DMS53 (cell line): ENCODE data around the gene G3BP1.
"Not testable (repeated sequence)": the region's sequence is repeated elsewhere in the genome, so short reads cannot be mapped to it uniquely, and the experiment has no call there.

Source experiments
- DNase-seq: peaks from one replicate; lab custom pipeline; 2025; lab: John Stamatoyannopoulos, UW

G3BP1 gene

DNA sequence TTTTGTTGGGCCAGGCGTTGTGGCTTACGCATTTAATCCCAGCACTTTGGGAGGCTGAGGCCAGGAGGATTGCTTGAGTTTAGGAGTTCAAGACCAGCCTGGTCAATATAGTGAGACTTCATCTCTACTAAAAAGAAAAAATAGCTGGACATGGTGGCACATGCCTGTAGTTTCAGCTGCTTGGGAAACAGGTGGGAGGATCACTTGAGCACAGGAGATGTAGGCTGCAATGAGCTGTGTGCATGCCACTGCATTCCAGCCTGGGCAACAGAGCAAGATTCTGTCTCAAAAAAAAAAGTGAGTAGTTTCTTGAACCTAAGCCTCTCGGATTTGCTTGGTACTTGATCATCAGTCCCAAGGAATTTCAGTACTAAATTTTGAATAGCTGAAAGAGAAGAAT is 26.9 kb downstream of the G3BP1 start:
- no peak for DNase-seq

DNA sequence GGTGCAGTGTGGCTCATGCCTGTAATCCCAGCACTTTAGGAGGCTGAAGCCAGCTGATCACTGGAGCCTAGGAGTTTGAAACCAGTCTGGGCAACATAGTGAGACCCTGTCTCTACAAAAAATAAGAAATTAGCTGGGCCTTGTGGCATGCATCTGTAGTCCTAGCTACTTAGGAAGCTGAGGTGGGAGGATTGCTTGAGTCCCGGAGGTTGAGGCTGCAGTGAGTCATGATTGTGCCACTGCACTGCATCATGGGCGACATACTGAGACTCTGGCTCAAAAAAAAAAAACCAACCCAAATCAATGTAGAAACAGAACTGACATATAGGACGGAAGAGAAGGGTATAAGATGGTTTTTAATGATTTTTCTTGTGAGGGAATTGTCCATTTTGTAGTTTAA is 27.7 kb downstream of the G3BP1 start:
- DNase-seq = no peak

DNA sequence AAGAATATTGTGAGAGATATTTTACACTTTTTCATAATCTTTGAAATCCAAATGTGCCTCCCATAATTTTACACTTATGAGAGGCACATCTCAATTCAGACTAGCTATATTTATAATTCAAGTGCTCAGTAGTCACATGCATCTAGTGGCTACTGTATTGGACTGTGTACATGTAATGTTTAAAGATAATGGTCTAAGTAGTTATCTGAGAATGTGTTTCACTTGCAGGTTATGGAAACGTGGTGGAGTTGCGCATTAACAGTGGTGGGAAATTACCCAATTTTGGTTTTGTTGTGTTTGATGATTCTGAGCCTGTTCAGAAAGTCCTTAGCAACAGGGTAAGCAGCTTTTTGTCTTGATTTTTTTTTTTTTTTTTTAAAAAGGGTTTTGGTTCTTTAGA is 28.8 kb downstream of the G3BP1 start:
- DNase-seq = no peak

DNA sequence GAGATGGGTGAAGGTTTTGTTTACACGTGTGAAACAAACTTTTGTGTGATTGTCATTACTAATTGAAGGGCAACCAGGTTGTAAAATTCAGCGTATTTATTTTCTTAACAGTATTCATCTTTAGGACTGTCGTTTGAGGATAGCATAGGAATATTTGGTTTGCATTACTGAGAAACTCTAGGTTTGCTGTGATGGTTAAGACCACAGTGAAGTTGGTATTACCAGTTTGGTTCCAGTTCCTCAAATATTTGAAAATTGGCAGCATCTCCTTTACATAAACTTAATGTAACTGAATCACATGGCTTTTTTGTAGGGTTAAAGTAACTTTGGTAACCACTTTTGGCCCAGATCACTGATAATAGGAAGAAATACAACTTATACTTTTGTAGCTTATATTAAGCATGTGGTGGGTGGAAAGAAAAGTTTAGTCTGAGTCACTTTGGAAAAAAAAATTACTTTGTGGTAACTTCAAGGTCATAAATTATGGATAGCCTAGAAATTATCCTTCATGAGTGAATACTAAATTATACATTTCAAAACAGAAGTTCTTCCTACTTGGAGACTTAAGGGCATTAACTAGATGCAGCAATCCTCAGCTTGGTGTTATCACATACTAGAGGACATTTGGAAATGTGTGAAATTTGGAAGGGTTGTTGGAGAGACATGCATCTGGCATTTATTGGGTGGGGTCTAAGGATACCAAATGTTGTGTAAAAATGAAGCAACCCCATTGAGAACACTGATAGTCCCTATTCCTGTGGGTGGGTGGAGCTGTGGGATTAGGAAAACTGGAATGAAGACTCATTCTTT is 33.9 kb downstream of the G3BP1 start:
- DNase-seq = no peak

DNA sequence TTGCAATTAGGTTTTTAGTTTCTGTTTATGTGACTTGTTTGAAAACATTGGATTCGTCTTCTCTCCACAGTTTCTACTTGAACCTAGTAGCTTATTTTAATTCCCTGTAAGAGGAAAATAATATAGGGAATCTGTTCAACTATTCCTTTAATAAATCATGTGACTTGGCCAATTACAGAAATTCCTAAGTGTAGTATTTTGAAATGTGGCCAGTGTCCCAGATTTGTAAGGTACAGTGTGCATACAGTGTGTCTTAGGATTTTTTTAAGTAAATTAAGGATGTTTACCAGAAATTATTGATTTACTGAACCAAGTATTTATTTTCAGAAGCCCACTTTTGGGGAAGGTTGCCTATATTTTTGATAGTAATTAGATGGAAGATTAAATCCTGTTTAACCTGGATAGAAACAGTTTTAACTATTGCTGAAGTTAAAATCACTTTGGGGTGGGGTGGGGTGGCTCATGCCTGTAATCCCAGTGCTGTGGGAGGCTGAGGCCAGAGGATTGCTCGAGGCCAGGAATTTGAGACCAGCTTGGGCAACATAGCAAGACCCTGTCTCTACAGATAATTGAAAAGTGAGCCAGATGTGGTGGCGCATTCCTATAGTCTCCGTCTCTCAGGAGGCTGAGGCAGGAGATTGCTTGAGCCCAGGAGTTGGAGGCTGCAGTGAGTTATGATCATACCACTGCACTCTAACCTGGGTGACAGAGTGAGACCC is 36.9 kb downstream of the G3BP1 start:
- DNase-seq = no peak

DNA sequence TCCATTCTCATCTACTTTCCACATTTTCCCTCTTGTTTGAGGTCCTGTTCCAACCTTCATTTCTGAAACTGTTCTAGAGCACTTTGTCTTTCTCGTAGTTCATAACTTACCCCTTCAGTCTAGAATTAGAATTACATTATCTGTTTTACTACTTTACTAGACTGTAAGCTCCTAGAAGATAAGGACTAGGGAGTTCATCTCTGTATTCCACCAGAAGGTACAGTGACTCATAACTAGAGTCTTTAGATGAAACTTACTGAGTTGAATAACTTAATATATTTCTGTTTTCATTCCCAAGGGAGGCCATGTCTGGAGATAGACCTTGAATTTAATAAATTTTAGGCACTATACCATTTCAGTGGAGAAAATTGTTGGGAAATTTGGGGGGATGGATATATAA is 38.7 kb downstream of the G3BP1 start:
- no peak for DNase-seq

DNA sequence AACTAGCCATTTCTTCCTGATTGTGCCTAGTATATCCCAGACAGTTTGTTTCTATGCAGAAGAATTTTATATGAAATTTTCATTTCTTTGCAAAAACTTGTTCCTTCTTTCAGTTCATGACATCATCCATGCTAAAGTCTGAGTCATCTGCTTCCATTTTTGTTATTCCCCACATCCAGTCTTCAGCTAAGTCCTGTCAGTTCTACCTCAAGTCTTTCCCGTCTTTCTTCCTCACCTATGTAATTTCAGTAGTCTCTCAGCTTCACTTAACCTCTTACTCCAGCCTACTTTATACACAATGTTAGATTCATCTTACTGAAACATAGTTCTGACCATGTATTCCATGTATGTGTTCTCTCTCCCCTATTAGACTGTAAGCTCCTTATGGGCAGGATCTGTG is 39.1 kb downstream of the G3BP1 start:
- no peak for DNase-seq

DNA sequence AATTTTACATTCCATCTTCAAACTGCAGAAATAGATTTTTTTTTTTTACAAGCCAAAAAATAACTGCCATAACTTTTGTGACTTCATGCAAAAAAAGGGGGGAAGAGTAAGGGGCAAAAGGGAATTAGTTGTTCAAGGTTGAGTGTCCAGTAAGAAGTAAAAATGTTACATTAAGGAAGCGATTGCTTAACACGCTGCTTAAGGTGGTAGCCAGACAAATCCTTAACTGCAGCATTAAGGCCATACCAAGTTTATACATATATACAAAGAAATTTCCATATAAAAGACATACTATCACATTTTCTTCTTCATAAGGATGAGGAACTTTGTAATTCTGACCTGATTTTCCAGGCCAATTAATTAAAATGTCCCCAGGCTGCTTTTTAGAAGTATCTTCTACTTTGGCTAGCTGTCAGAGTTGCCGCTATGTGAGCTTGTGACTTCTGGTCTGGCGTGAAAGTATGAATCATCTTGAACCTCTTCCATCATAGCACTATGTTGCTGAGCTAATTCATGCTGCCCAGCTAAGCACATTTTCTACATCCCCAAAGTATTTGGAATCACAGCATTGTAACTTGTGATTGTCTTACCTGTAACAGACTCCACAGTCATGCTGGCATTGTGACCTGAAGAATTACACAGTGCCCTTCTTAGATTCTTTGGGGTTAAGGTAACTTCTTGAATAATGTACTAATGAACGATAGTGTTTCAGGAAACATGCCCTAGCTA is 40.0 kb downstream of the G3BP1 start:
- no peak for DNase-seq

DNA sequence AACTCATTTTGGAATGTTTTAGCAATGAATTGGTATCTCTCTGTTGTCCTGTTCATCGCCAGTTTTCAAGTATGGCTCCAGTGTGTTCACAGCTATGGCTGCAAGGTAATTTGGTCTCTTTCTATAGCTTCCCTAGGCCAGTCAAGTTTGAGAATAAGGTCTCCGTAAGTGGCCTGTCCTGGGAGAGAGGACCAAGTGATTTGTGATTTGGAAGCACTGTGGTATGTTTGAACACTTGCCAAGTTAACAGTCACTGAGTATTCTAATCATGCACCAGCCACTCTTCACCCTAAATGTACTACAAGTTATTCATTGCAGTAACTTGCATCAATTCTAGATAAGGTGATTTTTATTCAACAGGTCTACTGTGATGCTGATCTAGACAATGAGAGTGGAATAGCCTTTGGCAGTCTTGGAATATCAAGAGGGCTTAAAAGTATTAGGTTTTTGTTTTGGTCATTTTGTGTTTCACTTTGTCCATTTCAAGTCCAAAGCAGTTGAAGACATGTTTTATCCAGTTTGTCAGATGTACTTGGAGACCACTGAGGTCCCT is 41.1 kb downstream of the G3BP1 start:
- DNase-seq = no peak

DNA sequence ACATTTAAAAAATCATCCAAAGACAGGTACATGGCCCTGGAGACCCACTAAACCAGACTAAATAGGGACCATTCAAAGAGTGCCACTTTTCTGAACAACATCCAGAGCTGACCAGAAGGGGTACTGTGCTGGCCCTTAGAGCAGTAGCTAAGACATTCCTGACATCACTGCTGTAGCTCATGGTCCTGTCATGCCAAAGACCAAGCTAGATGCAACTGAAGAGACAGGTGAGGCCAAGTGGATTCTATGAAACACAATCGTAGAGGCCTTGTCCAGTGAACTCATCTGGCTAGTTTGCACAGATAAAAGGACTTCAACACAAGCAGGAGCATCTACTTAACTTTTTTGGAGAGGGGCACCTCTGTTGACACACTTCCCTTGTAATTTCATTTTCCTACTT is 43.3 kb downstream of the G3BP1 start:
- DNase-seq = no peak

DNA sequence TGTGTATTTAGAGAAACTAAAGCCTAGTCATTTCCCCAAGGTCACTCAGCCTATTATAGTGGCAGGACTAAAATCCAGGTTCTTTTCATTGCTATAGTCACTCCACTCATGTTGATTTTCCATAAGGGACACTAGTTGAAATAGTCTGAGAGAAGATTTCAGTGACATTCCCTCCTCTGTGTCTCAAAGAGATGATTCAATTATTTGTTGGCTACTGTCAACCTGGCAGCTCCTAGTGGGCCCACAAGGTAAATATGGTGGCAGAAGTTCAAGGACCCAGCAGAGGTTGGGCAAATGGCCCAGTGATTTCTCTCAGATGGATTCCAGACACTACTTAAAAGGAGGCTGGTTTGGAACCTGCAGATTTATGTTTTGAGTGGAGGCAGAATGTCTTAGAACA is 48.1 kb downstream of the G3BP1 start:
- DNase-seq = no peak

DNA sequence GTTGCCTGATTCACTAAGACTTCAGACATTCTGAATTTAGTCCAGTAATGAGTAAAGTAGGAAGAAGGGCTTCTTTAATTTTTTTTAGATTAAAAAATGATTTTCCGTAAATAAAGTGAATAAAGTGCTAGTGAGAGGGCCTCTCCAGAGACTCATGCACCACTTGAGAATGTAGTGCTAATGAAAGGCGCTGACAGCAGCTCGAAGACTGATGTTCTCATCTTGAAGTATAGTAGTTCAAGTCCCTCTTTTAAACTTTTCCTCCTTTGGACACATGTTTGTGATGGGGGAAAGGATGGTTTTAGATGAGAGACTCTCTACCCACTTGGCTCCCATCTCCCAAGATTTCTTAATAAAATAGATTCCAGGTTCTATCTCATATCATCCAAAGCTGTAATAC is 48.5 kb downstream of the G3BP1 start:
- DNase-seq = no peak

DNA sequence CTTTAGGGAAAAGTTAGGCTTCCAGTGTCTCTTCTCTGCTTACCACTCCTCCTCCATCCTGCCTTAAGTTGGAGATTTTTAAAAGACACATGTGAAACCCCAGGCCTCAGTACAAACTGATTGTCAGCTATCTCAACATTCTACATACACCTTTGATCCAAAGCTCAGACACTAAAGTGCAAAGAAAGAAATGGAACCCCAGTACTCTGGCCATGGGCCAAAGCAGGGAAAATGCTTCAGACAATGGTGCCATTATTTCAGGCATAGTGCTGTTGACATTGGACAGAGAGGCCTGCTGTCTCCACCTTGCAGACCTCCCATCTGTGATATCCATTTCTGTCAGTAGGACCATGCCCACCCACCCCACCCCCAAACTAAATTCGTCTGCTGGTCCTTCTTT is 49.1 kb downstream of the G3BP1 start:
- no peak for DNase-seq

DNA sequence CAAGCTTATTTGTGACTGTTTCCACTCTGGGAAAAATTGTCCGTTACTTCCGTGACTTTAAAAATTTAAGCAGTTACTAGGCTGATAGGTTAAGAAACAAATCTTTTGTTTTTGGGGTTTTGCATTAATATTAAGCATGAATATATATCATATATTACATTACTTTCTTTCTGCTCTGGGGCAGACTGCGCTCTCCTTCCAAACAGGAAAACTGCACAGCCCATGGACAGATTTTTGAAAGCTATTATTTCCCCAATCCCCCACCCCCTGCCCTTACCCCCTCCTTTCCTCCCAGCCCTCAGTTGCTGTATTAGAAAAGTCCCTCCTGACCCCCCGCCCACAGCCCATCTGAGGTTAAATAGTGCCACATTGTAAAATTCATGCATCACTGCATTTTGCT is 50.4 kb downstream of the G3BP1 start:
- no peak for DNase-seq

DNA sequence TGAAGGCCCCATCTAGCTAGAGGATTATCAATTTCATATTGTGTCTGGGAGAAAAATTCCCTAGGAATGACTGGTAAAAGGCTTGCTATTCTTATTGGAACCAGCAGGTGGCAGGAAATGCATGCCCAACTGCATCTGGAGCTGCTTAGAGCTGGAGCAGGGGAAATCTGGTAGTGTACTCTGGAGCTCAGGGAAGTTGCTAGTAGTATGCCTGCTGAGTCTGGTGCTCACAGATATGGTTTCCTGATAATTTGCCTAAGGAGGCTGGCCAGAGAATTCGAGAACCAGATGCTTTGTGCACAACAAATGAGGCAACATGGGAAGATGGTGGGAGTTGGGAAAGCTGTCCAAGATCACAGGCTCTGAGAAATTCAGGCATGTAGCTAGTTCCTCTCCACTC is 53.7 kb downstream of the G3BP1 start:
- peak; percentile 82 for DNase-seq

DNA sequence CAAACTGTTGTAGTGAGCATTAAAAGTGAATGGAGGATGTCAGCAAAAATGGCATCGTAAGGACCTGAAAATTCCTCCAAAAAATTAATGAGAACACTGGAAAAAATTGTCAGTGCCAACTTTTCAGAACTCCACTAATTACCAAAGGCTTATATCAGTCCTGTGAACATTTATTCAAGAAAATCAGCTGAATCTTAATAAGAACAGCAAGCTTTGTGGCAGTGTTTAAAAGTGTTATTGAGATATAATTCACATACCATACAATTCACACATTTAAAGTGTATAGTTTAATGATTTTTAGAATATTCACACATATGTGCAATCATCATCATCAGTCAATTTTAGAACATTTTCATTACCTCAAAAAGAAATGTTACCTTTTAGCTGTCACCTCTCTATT is 57.6 kb downstream of the G3BP1 start:
- DNase-seq = no peak

DNA sequence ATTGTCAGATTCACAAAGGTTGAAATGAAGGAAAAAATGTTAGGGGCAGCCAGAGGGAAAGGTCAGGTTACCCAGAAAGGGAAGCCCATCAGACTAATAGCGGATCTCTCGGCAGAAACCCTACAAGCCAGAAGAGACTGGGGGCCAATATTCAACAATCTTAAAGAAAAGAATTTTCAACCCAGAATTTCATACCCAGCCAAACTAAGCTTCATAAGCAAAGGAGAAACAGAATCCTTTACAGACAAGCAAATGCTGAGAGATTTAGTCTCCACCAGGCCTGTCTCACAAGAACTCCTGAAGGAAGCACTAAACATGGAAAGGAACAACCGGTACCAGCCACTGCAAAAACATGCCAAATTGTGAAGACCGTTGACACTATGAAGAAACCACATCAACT is 61.1 kb downstream of the G3BP1 start:
- DNase-seq = not testable (repeated sequence)

DNA sequence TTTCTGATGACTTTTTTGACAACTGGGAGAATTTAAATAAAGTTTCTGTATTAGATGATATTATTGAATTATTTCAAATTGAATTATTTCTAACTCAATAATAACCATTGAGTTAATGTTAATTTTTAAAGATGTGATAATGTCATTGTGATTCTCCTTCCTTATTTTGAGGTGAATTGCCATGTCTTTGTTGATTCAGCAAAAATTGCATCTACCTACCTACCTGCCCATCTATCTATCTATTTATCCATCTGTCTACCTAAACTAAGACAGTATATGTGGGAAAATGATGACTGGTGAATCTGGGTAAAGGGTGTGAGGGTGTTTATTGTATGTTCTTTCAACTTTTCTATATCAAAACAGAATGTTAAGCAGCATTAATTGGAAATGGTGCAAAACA is 75.0 kb downstream of the G3BP1 start:
- no peak for DNase-seq

DNA sequence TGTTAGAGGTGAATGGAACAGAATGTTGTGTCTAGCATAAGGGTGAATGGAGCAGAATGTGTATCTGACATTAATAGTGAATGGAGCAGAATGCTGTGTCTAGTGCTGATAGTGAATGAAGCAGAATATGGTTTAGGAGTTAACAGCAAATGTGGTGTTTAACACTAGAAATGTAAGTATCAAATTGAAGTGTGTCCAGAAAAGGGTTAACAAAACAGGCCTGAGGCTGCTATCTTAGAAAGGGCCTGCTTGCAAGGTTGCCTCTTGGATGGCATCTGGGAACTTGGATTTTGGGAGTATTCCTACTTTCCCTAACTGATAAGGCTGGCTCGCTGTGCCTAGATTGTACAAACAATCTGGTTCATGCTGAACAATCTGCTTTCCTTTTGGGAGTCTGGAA is 76.1 kb downstream of the G3BP1 start:
- DNase-seq = no peak

DNA sequence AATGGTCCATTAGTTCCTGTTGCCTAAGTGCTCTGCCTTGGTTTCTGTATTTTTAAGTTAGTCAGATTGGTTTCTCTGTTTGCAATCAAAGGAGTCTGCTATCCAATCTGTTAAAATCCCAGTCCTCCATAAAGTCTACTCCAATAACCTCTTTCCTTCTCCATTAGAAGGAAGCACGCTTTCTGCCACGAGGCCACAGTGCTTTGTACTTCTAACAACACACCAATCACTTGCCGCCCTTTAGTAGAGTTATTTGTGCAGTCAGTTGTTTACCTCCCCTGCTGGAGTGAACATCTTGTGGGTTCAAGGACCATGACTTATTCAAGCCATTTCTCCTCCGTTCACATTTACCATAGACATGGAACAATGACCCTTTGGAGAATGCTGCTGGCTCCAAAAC is 83.9 kb downstream of the G3BP1 start:
- DNase-seq = no peak

DNA sequence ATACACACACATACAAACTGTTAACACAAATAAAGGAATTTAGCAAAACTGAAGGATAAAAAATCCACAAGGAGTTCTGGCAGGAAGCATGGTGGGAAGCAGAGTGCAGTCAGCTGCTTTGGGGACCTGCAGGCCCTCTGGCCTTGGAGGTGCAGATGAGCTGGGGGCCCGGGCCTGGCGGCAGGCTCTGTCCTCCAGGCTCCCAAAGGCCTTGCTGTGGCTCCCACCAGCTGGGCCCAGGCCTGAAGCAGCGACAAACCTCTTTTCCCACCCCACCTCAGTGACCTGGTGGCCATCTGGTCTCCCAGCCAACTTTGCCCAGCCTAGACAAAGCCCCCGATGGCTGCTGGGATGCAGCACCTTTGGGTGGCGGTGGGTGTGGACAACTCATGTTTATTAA is 85.1 kb downstream of the G3BP1 start:
- no peak for DNase-seq

DNA sequence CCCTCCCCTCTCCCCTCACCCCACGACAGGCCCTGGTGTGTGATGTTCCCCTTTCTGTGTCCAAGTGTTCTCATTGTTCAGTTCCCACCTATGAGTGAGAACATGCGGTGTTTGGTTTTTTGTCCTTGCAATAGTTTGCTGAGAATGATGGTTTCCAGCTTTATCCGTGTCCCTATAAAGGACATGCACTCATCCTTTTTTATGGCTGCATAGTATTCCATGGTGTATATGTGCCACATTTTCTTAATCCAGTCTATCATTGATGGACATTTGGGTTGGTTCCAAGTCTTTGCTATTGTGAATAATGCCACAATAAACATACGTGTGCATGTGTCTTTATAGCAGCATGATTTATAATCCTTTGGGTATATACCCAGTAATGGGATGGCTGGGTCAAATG is 89.1 kb downstream of the G3BP1 start:
- DNase-seq = not testable (repeated sequence)
